Effector CD4-positive, alpha-beta T cell (primary cell): Measurements from ENCODE around the gene SUN1.
"Not testable (repeated sequence)": the region's sequence is repeated elsewhere in the genome, so short reads cannot be mapped to it uniquely, and the experiment has no call there.

Source experiments
- DNase-seq: peaks from one replicate; pipeline ENCODE4 v3.0.0-alpha.2; 2020
- total RNA-seq: gene quantifications from one replicate; lab custom pipeline; 2026; lab: John Stamatoyannopoulos, UW

Gene SUN1, protein sequence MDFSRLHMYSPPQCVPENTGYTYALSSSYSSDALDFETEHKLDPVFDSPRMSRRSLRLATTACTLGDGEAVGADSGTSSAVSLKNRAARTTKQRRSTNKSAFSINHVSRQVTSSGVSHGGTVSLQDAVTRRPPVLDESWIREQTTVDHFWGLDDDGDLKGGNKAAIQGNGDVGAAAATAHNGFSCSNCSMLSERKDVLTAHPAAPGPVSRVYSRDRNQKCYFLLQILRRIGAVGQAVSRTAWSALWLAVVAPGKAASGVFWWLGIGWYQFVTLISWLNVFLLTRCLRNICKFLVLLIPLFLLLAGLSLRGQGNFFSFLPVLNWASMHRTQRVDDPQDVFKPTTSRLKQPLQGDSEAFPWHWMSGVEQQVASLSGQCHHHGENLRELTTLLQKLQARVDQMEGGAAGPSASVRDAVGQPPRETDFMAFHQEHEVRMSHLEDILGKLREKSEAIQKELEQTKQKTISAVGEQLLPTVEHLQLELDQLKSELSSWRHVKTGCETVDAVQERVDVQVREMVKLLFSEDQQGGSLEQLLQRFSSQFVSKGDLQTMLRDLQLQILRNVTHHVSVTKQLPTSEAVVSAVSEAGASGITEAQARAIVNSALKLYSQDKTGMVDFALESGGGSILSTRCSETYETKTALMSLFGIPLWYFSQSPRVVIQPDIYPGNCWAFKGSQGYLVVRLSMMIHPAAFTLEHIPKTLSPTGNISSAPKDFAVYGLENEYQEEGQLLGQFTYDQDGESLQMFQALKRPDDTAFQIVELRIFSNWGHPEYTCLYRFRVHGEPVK
- 154 reads per million, percentile 89 among the genes with 10 or more reads in this experiment for total RNA-seq

DNA sequence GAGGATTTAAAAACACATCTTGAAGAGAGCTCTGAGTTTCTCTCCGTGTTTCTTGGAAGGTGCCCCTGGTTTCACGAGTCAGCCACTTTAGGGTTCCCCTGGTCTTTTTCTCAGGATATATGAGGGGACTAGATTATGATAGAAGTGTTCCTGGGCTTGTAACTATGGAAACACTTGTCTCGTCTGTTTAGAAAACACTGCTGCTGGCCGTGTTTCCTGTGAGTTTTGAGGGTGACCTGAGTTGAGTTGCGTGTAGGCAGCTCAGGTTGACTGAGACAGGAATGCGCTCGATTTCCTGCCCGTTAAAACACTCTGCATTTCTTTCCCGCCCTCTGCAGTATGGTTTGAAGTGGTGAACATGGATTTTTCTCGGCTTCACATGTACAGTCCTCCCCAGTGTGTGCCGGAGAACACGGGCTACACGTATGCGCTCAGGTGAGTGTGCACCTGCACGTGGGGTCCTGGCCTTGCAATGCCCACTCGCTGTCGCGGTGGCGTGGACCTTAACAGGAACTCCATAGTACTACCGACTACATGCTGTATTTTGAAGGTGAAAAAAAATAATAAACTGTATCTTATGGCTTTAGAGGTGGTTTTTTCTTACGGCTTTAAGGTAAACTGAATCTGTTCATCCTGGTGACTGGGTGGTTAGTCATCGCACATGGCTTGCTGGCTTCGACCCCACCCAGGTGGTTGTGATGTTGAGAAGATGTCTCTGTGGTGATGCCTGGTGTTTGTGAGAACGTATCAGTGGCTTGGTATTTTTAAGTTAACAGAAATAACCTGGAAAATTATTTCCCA, at the start of gene SUN1:
SUN1 (plus strand) TSS at position 310 of the 801 bp plus-strand sequence; CDS start at position 359, 49 bp downstream.
- peak; percentile 48 for DNase-seq

DNA sequence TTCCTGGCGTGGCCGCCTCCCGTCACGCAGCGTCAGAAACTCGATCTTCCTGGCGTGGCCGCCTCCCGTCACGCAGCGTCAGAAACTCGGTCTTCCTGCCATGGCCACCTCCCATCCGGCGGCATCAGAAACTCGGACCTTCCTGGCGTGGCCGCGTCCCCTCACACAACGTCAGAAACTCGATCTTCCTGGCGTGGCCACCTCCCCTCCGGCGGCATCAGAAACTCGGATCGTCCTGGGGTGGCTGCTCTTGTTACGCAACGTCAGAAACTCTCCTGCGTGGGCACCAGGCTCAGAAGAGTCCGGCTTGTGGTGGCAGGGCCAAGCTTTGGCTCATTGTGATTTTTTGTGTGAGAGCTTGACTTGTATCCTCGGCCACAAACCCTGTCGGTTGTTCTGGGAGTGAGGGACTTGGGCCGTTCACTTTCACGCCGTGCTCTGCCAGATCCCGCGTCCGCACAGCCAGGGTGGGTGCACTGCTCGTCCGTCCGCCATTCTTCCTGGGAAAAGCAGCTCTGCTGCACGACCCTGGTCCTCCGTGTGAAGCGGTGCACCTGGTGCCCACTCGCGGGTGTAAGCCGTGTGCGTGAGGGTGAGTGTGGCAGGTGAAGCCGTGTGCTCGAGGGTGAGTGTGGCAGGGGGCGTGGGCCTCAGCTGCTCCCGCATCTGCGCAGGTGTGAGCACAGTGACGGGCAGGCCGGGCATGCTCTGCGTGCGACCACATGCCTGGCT, 49.4 kb upstream of the SUN1 start:
- DNase-seq = no peak

DNA sequence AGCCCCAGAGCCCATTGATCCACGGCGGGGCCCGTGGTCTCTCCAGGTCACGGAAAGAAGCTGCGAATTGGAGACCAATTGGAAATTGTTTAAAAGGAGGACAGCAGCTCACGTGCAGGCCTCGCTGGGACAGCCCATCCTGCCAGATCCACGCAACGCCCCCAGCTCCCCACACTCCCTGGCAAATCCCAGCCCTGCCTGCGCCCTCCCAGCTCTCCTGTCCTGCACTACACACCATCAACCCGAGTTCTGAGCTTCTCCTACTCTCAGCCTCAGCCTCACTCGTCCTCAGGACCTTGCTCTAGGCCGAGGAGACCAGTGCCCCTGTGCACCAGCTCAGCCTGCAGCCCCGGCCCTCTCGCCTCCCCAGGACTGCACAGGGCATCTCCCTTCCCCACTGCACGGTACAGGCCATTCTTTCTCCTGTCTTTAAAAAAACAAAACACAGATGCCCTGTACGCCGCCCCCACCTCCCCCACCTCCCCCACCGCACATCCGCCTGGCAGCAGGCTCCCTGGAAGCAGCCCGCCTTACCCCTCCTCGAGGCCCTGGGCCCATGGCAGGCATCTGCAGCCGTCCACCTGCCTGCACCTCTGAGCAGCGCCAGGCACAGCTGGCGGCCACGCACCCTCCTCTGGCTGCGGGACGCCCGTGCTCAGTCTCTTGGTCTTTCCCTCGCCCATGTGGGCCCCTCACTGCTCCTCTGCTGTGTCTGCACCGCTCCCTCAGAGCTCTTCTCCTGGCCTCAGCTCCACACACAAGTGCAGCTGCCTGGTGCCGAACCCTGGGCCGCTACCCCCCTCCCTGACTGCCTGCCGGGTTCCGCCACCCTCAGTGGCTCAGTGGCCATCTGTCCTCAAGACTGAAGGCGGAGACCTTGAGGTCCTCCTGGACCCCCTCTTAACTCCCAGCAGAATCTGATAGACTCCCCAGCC, 48.5 kb upstream of the SUN1 start:
- no peak for DNase-seq

DNA sequence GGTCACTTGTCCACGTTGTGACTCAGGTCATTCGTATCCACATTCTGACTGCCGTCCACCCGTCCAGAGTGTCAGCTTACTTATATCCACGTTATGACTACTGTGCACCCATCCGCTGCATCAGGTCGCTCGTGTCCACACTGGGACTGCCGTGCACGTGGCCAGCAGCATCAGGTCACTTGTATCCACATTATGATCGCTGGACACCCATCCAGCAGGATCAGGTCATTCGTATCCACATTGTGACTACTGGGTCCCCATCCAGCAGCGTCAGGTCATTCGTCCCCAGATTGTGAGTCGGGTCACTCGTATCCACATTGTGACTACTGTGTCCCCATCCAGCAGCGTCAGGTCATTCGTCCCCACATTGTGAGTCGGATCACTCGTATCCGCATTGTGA, 47.3 kb upstream of the SUN1 start:
- DNase-seq = no peak

DNA sequence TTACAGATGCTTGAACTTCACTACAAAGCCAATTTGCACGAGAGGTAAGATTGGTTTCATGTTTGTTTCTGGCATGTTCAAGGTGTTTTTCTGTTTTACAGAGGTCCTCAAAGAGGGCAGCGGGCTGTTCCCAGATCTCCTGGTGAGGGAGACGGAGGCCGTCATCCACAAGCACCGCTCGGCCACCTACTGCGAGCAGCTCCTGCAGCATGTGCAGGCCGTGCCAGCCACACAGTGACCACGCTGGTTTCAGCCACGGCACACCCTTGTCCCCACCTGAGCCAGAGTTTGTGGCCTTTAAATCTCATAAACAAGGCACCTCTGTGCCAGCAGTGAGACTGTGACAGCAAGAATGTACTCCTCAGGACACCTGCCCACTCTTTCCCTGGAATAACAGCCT, 46.9 kb upstream of the SUN1 start:
- no peak for DNase-seq

DNA sequence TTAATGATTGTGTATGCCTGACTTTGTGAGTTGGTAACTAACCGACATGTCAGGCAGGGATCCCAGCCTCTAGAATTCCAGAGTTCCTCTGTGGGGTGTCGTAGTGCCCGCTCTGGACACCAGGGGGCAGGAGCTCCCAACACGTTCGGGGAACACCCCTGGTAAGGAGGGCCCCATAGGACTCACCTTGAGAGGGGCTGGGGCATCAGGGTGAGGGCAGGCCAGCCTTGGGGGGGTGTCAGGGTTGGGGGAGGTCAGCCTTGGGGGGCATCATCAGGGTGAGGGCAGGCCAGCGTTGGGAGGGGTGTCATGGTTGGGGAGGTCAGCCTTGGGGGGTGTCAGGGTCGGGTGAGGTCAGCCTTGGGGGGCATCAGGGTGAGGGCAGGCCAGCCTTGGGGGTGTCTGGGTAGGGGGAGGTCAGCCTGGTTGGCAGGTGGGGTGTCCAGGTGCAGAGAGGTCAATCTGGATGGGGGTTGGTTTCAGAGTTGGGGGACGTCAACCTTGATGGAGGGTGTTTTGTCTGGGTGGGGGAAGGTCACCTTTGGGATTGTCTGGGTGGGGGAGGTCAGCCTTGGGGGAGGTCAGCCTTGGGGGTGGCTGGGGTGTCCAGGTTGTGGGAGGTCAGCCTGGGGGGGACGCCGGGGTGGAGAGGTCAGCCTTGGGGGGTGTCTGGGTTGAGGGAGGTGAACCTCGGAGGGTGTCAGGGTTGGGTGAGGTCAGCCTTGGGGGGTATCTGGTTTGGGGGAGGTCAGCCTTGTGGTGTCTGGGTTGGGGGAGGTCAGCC, 45.6 kb upstream of the SUN1 start:
- peak; percentile 62 for DNase-seq

DNA sequence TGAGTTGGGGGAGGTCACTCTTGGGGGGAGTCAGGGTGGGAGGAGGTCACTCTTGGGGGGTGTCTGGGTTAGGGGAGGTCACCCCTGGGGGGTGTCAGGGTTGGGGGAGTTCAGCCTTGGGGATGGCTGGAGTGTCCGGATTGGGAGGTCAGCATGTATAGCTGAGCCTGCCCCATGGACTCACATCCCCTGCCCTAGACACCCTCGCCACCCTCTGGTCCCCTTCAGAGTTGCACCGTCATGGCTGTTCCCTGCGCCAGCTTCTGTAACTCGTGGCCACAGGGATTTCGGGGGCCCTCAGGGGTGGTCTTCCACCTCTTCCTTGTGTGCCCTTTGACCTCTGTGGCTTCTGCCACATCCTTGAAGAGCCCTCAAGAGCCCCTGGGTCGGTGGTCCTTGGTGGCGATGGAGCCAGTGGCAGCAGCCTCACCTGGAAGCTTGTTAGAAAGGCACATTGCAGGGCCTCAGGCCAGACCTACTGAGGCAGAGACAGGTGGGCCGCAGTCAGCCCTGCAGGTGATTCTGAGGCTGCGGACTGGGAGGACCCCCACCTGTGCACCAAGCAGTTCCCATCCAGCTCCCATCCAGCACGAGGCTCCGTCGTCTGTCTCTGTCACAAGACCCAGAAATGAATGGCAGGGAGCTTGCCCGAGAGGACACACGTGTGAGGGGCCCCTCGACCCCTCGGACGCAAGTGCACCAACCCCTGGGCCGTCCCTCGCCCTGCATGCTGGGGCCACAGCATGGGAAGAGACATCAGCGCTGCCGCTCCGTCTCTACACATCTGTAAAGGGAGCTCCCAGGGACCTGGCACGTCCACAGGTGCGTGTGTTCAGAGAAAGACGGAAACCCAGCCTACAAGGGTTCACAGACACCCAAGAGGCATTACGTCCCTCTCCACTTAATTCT, 44.7 kb upstream of the SUN1 start:
- no peak for DNase-seq

DNA sequence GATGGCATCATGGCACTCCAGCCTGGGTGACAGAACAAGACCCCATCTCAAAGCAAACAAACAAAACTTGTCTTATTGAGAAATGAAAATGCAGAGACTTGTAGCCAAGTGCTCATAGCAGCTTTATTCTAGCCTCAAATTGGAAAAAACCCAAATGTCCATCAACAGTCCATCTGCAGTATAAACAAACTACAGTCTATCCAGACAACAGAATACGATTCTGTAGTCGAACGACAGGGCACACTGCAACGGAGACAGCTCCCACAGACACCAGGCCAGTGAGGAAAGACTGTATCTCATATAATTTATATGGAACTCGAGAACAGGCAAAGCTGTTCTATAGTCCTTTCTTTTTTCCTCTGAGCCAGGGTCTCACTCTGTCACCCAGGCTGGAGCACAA, 40.8 kb upstream of the SUN1 start:
- DNase-seq = no peak

DNA sequence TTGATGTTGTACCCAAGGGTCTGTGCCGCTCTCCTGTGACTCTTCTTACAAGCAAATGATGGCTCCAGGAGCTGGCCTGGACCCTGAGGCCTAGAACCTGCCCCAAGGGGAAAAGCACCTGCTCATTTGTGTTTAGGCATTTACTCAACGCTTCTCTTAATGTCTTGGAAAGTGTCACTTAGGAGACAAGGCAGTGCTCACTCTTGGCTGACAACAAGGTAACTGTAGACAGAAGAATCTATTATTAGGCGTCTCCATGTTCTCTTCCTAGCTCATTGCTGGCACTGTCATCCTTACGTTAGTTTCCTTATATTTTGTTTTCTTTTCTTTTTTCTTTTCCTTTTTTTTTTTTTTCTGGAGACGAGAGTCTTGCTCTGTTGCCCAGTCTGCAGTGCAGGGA, 38.1 kb upstream of the SUN1 start:
- DNase-seq = no peak

DNA sequence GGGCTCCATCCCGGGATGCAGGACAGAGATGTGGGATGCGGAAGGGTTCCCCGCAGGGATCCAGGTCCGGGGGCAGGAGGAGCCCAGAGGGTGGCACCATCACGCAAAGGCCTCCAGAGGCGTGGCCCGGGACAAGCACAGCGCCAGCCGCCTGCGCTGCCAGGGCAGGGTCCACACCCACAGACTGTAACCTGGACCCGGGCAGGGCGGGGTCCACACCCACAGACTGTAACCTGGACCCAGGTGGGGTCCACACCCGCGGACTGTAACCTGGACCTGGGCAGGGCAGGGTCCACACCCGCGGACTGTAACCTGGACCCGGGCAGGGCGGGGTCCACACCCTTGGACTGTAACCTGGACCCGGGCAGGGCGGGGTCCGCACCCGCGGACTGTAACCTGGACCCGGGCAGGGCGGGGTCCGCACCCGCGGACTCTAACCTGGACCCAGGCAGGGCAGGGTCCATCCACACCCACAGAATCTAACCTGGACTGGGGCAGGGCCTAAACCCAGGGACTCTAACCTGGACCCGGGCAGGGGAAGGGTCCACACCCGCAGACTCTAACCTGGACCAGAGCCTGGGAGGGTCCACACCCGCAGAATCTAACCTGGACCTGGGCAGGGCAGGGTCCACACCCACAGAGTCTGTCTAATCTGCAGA, 37.5 kb upstream of the SUN1 start:
- no peak for DNase-seq

DNA sequence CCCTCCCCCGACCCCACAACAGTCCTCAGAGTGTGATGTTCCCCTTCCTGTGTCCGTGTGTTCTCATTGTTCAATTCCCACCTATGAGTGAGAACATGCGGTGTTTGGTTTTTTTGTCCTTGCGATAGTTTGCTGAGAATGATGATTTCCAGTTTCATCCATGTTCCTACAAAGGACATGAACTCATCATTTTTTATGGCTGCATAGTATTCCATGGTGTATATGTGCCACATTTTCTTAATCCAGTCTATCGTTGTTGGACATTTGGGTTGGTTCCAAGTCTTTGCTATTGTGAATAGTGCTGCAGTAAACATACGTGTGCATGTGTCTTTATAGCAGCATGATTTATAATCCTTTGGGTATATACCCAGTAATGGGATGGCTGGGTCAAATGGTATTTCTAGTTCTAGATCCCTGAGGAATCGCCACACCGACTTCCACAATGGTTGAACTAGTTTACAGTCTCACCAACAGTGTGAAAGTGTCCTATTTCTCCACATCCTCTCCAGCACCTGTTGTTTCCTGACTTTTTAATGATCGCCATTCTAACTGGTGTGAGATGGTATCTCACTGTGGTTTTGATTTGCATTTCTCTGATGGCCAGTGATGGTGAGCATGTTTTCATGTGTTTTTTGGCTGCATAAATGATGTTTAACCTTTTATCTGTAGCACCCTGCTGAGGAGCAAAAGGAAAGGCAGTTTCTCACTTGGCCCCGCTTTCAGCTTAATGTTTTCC, 35.7 kb upstream of the SUN1 start:
- DNase-seq = not testable (repeated sequence)

DNA sequence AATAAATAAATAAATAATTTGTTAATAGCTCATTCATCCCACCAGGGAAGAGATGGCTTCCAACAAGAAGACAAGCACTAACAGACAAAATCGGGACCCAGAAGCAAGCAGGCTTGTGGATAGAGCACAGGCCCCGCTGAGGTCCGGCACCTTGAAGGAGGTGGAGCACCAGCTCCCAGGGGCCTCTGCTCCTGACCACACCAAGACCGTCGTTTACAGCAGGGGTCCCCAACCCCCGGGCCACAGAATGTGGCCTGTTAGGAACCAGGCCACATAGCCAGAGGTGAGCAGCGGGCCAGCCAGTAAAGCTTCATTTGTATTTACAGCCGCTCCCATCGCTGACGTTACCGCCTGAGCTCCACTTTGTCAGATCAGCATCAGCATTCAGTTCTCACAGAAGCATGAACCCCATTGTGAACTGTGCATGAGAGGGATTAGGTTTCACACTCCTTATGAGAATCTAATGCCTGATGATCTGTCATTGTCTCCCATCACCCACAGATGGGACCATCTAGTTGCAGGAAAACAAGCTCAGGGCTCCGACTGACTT, 33.3 kb upstream of the SUN1 start:
- no peak for DNase-seq

DNA sequence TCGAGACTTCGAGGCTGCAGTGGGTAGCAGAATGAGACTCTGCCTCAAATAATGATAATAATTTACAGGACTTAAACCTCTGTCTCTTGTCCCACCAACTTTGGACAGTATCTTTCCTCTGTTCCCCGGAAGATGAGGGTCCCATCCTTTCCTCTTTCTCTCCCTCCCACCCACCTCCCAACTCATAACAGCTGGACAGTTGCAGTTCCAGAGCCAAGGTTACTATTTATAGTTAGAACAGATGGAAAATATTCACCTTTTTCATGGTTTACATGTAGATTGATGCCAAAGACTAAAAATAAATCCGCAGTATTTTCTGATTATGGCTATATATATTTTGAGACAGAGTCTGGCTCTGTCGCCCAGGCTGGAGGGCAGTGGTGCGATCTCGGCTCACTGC, 31.6 kb upstream of the SUN1 start:
- DNase-seq = no peak

DNA sequence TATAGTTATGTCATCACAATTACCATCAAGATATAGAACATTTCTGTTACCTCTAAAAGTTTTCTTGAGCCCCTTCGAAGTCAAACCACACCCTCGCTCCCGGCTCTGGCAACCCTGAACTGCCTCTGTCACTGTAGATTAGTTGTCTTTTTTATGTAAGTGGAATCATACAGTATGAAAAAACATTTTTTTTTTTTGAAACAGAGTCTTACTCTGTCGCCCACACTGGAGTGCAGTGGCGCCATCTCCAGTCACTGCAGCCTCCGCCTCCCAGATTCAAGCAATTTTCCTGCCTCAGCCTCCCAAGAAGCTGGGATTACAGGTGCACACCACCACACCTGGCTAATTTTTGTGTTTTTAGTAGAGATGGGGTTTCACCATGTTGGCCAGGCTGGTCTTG, 30.9 kb upstream of the SUN1 start:
- DNase-seq = not testable (repeated sequence)

DNA sequence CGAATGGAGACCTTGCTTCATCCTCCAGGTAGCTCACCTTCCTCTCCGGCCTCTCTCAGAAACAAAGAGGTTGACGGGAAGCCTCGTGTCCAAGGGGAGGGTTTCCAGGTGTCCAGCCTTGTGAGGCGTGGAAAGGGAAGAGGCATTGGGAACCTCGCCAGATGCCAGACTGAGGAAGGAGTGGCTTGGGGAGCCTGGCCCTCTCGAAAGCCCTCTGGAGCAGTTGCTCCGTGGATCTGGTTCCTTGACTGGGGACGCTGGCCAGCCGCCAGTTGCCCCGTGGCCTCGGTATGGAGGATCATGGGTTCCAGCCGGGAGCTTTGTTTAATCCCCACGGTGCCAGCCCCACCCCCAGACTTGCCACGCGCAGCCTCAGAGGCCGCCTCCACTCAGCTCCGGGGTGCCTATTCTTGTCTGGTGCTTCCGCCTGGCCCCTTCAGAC, 30.3 kb upstream of the SUN1 start:
- DNase-seq = no peak

DNA sequence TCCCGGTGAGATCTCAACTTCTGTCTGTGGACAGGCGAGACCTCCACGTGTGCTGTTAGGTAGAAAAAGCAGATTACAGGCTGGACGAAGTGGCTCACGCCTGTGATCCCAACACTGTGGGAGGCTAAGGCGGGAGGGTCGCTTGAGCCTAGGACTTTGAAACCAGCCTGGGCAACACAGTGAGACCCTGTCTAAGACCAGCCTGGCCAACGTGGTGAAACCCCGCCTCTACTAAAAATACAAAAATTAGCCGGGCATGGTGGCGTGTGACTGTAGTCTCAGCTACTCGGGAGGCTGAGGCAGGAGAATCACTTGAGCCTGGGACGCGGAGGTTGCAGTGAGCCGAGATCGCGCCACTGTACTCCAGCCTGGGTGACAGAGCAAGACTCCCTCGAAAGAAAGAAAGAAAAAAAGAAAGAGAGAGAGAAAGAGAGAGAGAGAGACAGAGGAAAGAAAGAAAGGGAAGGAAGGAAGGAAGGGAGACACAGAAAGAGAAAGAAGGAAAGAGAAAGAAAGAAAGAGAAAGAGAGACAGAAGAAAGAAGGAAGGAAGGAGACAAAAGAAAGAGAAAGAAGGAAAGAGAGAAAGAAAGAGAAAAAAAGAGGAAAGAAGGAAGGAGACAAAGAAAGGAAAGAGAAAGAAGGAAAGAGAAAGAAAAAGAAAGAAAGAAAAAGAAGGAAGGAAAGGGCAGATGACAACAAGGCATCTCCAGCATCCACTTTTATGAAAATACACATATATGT, 29.6 kb upstream of the SUN1 start:
- no peak for DNase-seq

DNA sequence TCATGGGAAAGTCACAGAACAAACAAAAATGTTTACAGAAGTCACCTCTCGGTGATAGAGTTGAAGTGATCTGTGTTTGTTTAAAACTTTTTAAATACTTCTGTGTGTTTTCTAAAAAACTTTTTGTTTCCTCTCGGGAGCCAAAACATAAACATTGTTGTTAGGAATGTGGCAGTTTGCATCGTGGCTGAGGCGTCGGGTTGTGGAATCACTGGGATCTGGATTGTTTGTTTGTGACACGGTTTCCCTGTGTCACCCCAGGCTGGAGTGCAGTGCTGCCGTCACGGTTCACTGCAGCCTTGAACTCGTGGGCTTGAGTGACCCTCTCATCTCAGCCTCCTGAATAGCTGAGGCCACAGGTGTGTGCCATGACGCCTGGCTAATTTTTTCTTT, 29.0 kb upstream of the SUN1 start:
- no peak for DNase-seq
